Bronchus fibroblast of lung (primary cell): ENCODE measurements around the gene KCNJ3. TPM values are rescaled to one million over a fixed set of nuclear protein-coding genes. Genes with fewer than 3 reads are reported as not detected.

ENCODE experiments used
- total RNA-seq: library from RNA; depleted of rRNA; stranded (reverse); fragments of >200 nt; gene quantifications from 2 replicates; pipeline ENCODE4 v1.2.3, GENCODE V29; 2015

The KCNJ3 gene
- total RNA-seq, result not detected in 2 replicates

GRCh38 chr2:154698296-154698720 lies at the start of gene KCNJ3:
TSS of gene KCNJ3 (plus strand) at chr2:154698695. CDS start at chr2:154698776, 81 bp downstream.

